Esophagus muscularis mucosa (tissue), 4 donors: ENCODE results near the gene CARD14.

Experiments
- EP300 ChIP-seq: sonication (generic); formaldehyde crosslinking; IDR thresholded peaks from one replicate; pipeline ENCODE4 v1.6.1; 2017; ENCODE audit warnings: antibody characterized with exemption
- POLR2A ChIP-seq: fragments of 450-650 bp; IDR thresholded peaks from one replicate; pipeline ENCODE4 v1.6.1; 2017; ENCODE audit warnings: antibody characterized with exemption, moderate library complexity, mild to moderate bottlenecking, low read depth
- POLR2AphosphoS5 ChIP-seq, 2 donors: sonication (generic); formaldehyde crosslinking; IDR thresholded peaks; one replicate each; pipeline ENCODE4 v1.6.1; 2017; ENCODE audit warnings: antibody characterized with exemption in 2 of 2
- TF ChIP-seq, protein P1 (sequence below), 3 experiments: fragments of 200-600 bp in 2 of 3; fragments of 450-650 bp in 1 of 3; sonication (generic) in 2 of 3; IDR thresholded peaks; one replicate each; pipeline ENCODE4 v1.5.1; 2017 to 2019; ENCODE audit warnings: antibody characterized with exemption in 3 of 3, mild to moderate bottlenecking in 2 of 3, moderate library complexity in 1 of 3

DNA sequence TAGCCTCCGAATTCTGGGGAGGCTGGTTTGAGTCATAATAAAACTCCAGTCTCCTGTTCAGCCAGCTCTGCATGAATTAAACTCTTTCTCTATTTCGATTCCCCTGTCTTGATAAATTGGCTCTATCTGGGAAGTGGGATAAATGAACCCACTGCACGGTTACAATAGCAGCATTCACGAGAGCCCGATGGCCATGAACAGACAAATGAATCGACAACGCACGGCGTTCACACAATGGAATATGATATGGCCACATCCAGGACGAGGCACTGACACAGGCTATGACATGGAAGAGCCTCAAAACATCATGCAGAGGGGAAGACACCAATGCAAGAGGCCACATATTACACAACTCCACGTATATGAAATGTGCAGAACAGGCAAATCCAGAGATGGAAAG lies 5.6 kb upstream of the CARD14 start:
- TF ChIP-seq, protein P1, sequence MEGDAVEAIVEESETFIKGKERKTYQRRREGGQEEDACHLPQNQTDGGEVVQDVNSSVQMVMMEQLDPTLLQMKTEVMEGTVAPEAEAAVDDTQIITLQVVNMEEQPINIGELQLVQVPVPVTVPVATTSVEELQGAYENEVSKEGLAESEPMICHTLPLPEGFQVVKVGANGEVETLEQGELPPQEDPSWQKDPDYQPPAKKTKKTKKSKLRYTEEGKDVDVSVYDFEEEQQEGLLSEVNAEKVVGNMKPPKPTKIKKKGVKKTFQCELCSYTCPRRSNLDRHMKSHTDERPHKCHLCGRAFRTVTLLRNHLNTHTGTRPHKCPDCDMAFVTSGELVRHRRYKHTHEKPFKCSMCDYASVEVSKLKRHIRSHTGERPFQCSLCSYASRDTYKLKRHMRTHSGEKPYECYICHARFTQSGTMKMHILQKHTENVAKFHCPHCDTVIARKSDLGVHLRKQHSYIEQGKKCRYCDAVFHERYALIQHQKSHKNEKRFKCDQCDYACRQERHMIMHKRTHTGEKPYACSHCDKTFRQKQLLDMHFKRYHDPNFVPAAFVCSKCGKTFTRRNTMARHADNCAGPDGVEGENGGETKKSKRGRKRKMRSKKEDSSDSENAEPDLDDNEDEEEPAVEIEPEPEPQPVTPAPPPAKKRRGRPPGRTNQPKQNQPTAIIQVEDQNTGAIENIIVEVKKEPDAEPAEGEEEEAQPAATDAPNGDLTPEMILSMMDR (IDR thresholded peaks at IDR 0.05): no peak
- TF ChIP-seq POLR2A: no peak
- TF ChIP-seq POLR2AphosphoS5 (IDR thresholded peaks at IDR 0.05): no peak
- TF ChIP-seq EP300: no peak
